Lung (tissue), 12 donors: Measurements from ENCODE around the gene TMEM185A. TPM values are rescaled to one million over a fixed set of nuclear protein-coding genes. Genes with fewer than 3 reads are reported as not detected.
"Not testable (repeated sequence)": the region's sequence is repeated elsewhere in the genome, so short reads cannot be mapped to it uniquely, and the experiment has no call there.

Experiments
- ATAC-seq: fragments of 200-7000 bp; cut with Tn5 transposase; one replicate; pipeline ENCODE4 v1.9.1; 2020; ENCODE audit warnings: moderate number of reproducible peaks; ENCODE audit not compliant: insufficient read depth, low FRiP score
- DNase-seq, 3 donors: peaks; one replicate each; pipeline ENCODE4 v3.0.0-alpha.2; 2013 to 2017
- H3K27ac ChIP-seq, 2 donors: one replicate each; pipeline ENCODE4 v1.5.1; 2013; ENCODE audit warnings: mild to moderate bottlenecking in 2 of 2, moderate library complexity in 2 of 2, control low read depth in 1 of 2, inconsistent platforms in 1 of 2, low read depth in 1 of 2, low read length in 1 of 2
- H3K27me3 ChIP-seq, 3 donors: one replicate each; pipeline ENCODE4 v1.5.1; 2013; ENCODE audit warnings: low read length in 2 of 3; ENCODE audit not compliant: control insufficient read depth in 3 of 3, insufficient read depth in 3 of 3
- H3K36me3 ChIP-seq, 4 donors: one replicate each; pipeline ENCODE4 v1.5.1; 2013; ENCODE audit warnings: low read length in 4 of 4, mild to moderate bottlenecking in 1 of 4, moderate library complexity in 1 of 4; ENCODE audit not compliant: control insufficient read depth in 4 of 4, insufficient read depth in 4 of 4
- H3K4me1 ChIP-seq, 5 donors: one replicate each; pipeline ENCODE4 v1.5.1; 2013; ENCODE audit warnings: low read length in 5 of 5, mild to moderate bottlenecking in 2 of 5, moderate library complexity in 1 of 5; ENCODE audit not compliant: control insufficient read depth in 5 of 5, insufficient read depth in 5 of 5
- H3K4me3 ChIP-seq: one replicate; pipeline ENCODE4 v1.5.1; 2013; ENCODE audit warnings: mild to moderate bottlenecking, control low read depth, moderate library complexity
- H3K9ac ChIP-seq, 2 donors: one replicate each; pipeline ENCODE4 v1.5.1; 2013; ENCODE audit warnings: low read length in 2 of 2, control low read depth in 1 of 2; ENCODE audit not compliant: insufficient read depth in 1 of 2
- H3K9me3 ChIP-seq, 4 donors: one replicate each; pipeline ENCODE4 v1.5.1; 2013; ENCODE audit warnings: low read length in 3 of 4, mild to moderate bottlenecking in 1 of 4, moderate library complexity in 1 of 4; ENCODE audit not compliant: control insufficient read depth in 4 of 4, insufficient read depth in 3 of 4
- WGBS, 2 donors: extraction: QIAGEN DNeasy Blood & Tissue Kit; methylation state at CpG; one replicate each; pipeline ENCODE4 v1.1.7; 2013; 5-methylcytosine and 5-hydroxymethylcytosine counted together
- polyA plus RNA-seq, 2 donors: library from polyadenylated mRNA; stranded (reverse); fragments of 200-250 nt; gene quantifications; one replicate each; pipeline ENCODE4 v1.2.1, GENCODE V29; 2013
- total RNA-seq, 2 donors: library from RNA; depleted of rRNA in 1 of 2; stranded (reverse); fragments of >200 nt in 1 of 2; gene quantifications; one replicate each; pipeline ENCODE4 v1.2.1, GENCODE V29; 2014 to 2021
- TF ChIP-seq, protein P1 (sequence below): IDR thresholded peaks from 2 replicates; pipeline ENCODE4 v1.5.1; 2012; ENCODE audit warnings: mild to moderate bottlenecking; ENCODE audit errors: control extremely low read depth, extremely low read depth
- donor health status: control.
- donor health status: control.
- donor health status: Bipolar disorder and iron deficiency.
- donor health status: healthy.
- donor health status: DM: yes; HTN: yes; CAD: no.

The TMEM185A gene
- total and polyA plus RNA-seq, 4 donors = 8.7 to 23.8 (median 13.9) TPM

DNA sequence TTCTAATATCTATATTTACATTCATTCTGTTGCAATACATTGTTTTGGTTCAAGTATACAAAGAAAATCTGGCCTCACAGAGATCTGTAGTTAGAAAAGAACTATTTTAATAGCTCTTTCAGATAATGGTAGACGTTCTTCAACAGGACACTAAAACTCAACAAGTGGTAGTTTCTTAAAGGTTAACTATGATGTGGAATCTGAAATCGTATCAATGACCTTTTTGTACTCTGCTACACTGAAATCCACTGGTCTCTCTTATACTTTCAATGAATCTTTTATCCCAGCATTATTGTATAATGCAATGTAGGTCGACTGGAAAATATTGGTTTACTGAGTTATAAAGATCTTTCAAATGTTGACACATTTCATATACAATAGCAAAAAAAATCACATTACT lies 12.7 kb downstream of the TMEM185A start:
- Histone ChIP-seq H3K27ac (no peak overlapping the region), H3K9me3 (peaks cover 0 to 6% (median 0%) of the 10 kb centered on the region in 4 donors), H3K27me3 (no peaks in the 10 kb centered on the region), H3K4me3 (no peak overlapping the region), H3K36me3 (no peaks in the 10 kb centered on the region), H3K4me1 (no peaks in the 10 kb centered on the region), H3K9ac (no peak overlapping the region)
- ATAC-seq (no peak), DNase-seq (no peak)
- WGBS, 2 donors = 62 to 92% methylated on average over 3 of the region's 3 CpGs
- TF ChIP-seq, protein P1, sequence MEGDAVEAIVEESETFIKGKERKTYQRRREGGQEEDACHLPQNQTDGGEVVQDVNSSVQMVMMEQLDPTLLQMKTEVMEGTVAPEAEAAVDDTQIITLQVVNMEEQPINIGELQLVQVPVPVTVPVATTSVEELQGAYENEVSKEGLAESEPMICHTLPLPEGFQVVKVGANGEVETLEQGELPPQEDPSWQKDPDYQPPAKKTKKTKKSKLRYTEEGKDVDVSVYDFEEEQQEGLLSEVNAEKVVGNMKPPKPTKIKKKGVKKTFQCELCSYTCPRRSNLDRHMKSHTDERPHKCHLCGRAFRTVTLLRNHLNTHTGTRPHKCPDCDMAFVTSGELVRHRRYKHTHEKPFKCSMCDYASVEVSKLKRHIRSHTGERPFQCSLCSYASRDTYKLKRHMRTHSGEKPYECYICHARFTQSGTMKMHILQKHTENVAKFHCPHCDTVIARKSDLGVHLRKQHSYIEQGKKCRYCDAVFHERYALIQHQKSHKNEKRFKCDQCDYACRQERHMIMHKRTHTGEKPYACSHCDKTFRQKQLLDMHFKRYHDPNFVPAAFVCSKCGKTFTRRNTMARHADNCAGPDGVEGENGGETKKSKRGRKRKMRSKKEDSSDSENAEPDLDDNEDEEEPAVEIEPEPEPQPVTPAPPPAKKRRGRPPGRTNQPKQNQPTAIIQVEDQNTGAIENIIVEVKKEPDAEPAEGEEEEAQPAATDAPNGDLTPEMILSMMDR = no peak

DNA sequence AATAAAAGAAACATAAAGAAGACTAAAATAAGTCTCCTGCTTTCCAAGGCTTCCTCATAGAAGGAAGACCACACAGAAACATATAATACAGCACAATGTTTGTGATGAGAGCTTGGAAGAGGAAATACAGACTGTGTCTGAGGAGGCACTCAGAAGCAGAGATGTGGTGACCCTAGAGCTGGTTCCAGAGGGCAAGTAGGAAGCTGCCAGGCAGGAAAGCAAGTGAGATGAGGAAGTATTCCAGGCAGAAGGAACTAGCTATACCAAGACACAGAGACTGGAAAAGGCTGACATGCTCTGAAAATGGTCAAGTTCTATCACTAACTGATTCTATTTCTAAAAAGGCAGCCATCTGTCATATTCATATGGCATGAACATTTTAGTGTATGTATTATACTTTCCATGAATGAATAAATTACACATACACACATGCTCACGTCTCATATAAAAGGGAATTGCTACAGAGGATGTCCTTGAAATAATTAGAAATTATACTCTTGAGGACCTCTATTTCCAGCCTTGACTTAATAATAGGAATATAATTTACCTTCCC lies 19.9 kb downstream of the TMEM185A start:
- no peak overlapping the region for H3K4me3 ChIP-seq
- TF ChIP-seq, protein P1 = no peak
- no peak overlapping the region for H3K27ac ChIP-seq
- no peak overlapping the region for H3K9ac ChIP-seq
- H3K4me1 ChIP-seq = no peaks in the 10 kb centered on the region
- no peaks in the 10 kb centered on the region for H3K9me3 ChIP-seq
- no peak for ATAC-seq
- DNase-seq = no peak
- H3K27me3 ChIP-seq = no peaks in the 10 kb centered on the region
- H3K36me3 ChIP-seq = peaks cover 0 to 5% (median under 1%) of the 10 kb centered on the region in 4 donors
- 71 to 73% methylated on average over 1 of the region's 1 CpG for WGBS, 2 donors

DNA sequence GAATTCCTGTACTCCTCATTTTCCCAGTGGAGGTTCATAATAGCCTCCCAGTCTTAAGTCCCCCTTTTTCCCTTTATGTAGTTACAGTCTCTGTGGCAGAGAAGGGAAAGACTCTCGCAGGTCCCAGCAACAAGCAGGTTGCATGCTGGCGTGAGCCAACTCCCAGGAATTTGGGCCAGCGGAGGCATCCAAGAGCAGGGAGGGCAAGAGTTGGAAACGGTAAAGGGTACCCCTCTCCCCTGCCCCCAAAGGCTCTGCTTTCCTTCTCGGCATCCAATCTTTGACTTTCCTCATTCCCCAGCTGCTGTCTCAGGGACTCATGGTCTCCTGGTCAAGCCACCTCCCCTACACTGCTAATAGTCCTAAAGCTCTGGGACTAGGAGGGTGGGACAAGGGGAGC lies 21.1 kb downstream of the TMEM185A start:
- H3K27ac ChIP-seq = no peak overlapping the region
- ATAC-seq (no peak), DNase-seq (no peak)
- 74 to 92% methylated on average over 5 of the region's 5 CpGs for WGBS, 2 donors
- H3K4me3 ChIP-seq = no peak overlapping the region
- H3K27me3 ChIP-seq = no peaks in the 10 kb centered on the region
- no peaks in the 10 kb centered on the region for H3K9me3 ChIP-seq
- H3K9ac ChIP-seq = no peak overlapping the region
- TF ChIP-seq, protein P1 = no peak
- peaks cover 0 to 5% (median under 1%) of the 10 kb centered on the region in 4 donors for H3K36me3 ChIP-seq
- H3K4me1 ChIP-seq = no peaks in the 10 kb centered on the region

DNA sequence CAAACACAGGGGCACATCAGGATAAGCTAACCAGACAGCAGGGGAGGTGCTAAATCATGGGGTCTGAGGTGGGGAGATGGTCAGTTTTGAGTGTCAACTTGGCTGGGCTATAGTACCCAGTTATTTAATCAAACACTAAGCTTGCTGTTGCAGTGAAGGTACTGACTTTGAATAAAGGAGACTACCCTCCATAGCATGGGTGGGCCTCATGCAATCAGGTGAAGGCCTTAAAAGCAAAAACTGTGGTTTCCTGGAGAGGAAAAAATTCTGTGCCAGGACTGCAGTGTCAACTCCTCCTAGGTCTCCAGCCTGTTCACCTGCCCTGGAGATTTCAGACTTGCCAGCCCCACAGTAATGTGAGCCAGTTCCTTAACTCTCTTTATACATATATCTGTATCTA lies 23.9 kb downstream of the TMEM185A start:
- no peak for ATAC-seq
- no peak for DNase-seq
- Histone ChIP-seq H3K27ac (no peak overlapping the region), H3K36me3 (peaks cover 0 to 5% (median under 1%) of the 10 kb centered on the region in 4 donors), H3K9me3 (no peaks in the 10 kb centered on the region), H3K4me1 (no peaks in the 10 kb centered on the region), H3K4me3 (no peak overlapping the region), H3K27me3 (no peaks in the 10 kb centered on the region), H3K9ac (no peak overlapping the region)
- TF ChIP-seq, protein P1 = no peak

DNA sequence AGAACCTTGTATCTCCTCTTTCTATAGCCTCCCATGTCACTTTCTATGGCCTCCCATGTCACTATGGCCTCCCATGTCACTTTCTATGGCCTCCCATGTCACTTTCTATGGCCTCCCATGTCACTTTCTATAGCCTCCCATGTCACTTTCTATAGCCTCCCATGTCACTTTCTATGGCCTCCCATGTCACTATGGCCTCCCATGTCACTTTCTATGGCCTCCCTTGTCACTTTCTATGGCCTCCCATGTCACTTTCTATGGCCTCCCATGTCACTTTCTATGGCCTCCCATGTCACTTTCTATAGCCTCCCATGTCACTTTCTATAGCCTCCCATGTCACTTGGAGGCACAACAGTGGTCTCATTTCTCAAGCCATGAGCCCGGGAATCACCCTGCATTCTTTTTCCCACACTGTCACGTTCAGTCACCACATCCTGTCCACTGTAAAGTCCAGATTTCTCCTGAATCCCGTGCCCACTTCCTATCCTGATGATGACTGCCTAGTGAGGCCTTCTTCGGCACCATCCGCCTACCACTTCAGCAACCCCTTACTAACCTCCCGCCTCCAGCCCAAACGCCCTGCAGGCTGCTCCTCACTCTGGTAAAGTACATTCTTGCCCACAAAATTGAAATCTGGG lies 26.2 kb downstream of the TMEM185A start:
- not testable (repeated sequence) for ATAC-seq, H3K9ac ChIP-seq

More for the DNA sequence above, 26.2 kb downstream of the TMEM185A start:
- not testable (repeated sequence) for H3K9me3 ChIP-seq, H3K27ac ChIP-seq, H3K4me1 ChIP-seq, H3K36me3 ChIP-seq, H3K4me3 ChIP-seq, H3K27me3 ChIP-seq, DNase-seq
- WGBS, 2 donors = 70 to 91% methylated on average over 7 of the region's 7 CpGs
